Posterior vena cava (tissue), 2 donors: Measurements from ENCODE around the gene RNU1-3. TPM values are rescaled to one million over a fixed set of nuclear protein-coding genes. Genes with fewer than 3 reads are reported as not detected.
"Not testable (repeated sequence)": the region's sequence is repeated elsewhere in the genome, so short reads cannot be mapped to it uniquely, and the experiment has no call there.

Experiments
- DNase-seq: peaks from one replicate; pipeline ENCODE4 v3.0.0-alpha.2; 2020; ENCODE audit warnings: low spot score
- intact Hi-C, 2 donors: fragments of 100-400 bp; cut with DNase I; formaldehyde crosslinking; loops; one replicate each; pipeline versions ENCODE4 v1.14.1 to v1.14.2; 2022 to 2023
- total RNA-seq, 2 donors: library from RNA; stranded (reverse); fragmentation: NEBNext Ultra II Directional; extraction: Animal tissue kit (Norgen Biotek cat#: 25700); gene quantifications; one replicate each; pipeline ENCODE4 v1.2.1, GENCODE V29; 2021
- donor health status: DM: yes; HTN: yes; CAD: no.
- donor health status: DM: yes; HTN: yes; CAD: no.

RNU1-3 gene
- total RNA-seq, 2 donors from 2014 or later = 12,584 to 18,986 TPM

GRCh38 chr1:16628361-16629111 is 38.2 kb downstream of the RNU1-3 start:
- intact Hi-C loops = no loop called here
- peak; percentile 88 for DNase-seq

DNA sequence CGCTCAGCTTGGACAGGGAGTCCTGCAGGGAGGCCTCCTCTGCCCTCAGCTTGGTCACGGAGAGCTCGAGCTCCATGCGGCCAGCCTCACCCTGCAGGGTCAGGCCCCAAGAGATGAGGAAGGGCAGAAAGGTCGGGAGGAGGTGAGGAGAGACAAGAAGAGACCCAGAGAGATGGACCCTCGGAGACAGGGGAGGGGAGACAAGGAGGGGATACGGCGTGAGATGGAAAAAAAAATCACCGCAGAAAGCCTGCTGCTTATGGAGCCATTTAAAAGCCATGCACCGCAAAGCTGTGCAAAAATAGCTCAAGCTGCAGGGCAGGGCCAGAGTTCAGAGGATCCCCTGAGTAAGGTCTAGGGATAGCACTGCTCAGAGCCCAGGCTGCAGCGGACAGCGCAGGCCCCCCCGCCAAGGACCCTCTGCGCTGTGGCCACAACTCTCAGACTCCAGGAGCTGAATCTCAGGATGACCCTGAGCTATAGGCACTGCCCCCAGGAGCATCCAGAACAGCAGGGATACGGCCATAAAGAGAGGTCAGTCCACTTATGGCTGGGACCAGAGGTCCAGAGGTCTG is 40.3 kb downstream of the RNU1-3 start:
- intact Hi-C loops, DNase-seq: not testable (repeated sequence)

DNA sequence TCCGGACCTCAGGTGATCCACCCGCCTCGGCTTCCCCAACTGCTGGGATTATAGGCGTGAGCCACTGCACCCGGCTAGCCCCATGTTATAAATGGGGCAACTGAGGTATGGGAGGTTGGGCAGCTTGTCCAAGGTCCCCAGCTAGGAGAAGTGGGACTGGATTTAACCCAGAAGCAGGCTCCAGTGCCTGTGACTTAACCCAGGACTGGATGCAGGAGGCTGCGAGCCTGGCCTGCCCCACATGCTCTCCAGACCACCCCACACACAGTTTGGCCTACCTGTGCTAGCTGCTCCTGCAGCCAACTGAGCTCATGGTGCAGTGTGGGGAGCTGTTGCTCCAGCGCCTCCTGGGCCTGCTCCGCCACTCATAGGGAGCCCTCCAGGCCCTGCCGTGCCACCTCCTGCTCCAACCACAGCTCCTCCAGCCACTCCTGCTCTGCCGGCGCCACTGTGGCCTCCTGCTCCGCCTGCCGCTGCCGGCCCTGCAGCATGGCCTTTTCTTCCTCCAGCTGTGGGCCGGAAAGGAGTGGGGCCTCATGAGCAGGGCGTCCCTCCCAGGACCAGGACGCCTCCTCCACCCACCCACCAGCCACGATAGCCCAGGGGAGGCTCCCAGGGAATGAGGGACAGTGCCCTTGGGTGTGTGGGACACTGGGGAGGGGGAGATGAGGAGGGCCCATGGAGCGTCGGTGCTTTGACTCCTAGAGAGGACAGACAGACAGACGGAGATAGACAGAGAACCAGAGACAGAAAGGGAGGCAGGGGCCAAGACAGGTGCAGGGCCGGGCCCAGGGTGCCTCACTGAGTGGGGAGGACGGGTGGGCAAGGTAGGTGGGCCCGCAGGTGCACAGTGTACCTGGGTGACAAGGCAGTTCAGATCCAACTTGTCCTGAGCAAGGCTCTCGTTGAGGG is 41.0 kb downstream of the RNU1-3 start:
- peak; percentile 88 for DNase-seq
- intact Hi-C loops = no loop called here

DNA sequence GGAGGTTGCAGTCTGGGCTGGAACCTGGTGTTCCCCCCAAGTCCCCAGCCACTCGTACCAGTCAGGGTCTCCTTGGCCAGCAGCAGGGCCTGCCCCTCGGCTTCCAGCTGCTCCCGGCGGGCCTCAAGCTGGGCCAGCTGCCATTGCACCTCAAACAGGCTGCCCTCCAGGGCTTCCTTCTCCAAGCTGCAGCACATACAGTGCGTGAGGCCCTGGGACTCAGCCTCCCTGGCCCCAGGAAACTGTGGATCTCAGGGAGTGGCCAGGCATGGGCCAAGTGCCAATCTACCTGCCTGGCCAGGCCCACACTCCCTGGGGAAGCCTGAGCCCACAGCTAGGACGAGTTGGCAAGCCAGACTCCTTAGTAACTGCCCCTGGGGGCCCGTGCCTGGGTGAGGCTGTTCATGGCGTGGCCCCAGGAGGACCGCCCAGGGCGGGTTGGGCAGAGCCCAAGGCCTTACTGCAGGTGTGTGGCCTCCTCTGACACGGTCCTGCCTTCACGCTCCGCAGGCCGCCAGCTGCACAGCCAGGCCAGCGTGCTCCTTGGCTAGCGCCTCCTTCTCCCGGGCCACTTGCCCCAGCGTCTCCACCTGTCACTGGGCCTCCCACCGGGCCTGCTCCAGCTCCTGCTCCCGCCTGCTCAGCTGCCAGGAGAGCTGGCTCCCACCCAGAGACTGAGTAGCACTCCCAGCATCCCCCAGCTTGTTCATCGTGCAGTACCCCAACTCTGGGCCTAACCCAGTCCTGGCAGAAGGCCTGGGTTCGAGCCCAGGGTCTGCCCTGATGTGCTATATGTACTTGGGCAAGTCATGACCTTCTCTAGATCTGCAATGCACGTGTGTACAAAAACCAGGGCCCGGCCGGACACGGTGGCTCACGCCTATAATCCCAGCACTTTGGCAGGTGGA is 42.7 kb downstream of the RNU1-3 start:
- intact Hi-C loops = loop anchor here in 1 of 2 donors (2.0 kb wide), 1 partner anchor 325 kb away; no protein-coding TSS in a partner anchor
- DNase-seq = peak; percentile 89

DNA sequence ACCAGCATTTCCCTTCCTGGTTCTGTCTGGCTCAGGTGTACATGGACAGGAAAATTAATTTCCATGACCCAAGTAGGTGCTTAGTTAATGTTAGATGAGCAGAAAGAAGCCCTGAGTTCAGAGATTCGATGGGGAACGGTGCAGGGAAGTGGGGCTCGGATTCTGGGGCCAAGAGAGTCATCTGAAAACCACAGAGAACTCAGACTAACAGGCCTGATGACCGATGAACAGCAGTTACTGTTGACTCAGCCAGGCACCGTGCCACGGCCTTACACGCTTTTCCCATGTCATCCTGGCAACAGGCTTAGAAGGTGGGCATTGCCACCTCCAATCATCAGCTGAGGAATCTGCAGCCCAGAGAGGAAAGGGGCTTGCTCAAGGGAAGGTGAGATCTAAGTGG is 43.4 kb downstream of the RNU1-3 start:
- intact Hi-C loops = loop anchor here in 1 of 2 donors (2.0 kb wide), 1 partner anchor 325 kb away; no protein-coding TSS in a partner anchor
- DNase-seq = peak; percentile 90

DNA sequence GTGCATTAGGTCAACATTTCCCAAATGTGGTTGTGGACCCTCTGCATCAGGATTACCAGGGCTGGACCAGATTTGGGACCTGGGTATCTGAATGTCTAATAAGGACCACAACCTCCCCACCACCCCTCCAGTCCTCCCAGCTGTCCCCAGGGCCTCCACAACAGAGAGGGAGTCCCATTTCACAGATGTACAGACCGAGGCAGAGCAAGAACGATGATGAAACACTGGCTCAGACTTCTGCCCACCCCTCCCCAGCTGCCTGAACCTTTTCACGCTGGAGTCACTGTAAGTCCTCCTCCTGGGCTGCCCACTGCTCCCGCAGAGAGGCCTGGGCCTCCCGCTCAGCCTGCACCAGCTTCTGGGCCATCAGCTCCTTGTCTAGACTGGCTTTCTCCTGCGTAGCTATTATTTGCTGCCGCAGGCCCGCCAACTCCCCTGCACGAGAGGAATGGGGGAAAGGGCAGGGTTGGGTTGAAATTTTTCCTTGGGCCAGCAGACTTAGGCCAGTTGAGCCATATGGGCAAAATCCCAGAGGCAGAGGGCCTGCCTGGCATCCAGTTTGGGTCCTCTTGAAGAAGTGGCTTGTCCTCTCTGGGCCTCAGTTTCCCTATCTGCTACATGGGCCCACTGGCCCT is 45.0 kb downstream of the RNU1-3 start:
- DNase-seq = peak; percentile 86
- intact Hi-C loops = loop anchor here in 1 of 2 donors (2.0 kb wide), 1 partner anchor 327 kb away; no protein-coding TSS in a partner anchor

GRCh38 chr1:16621300-16621658 is 45.5 kb downstream of the RNU1-3 start:
- intact Hi-C loops = no loop called here
- DNase-seq = no peak

DNA sequence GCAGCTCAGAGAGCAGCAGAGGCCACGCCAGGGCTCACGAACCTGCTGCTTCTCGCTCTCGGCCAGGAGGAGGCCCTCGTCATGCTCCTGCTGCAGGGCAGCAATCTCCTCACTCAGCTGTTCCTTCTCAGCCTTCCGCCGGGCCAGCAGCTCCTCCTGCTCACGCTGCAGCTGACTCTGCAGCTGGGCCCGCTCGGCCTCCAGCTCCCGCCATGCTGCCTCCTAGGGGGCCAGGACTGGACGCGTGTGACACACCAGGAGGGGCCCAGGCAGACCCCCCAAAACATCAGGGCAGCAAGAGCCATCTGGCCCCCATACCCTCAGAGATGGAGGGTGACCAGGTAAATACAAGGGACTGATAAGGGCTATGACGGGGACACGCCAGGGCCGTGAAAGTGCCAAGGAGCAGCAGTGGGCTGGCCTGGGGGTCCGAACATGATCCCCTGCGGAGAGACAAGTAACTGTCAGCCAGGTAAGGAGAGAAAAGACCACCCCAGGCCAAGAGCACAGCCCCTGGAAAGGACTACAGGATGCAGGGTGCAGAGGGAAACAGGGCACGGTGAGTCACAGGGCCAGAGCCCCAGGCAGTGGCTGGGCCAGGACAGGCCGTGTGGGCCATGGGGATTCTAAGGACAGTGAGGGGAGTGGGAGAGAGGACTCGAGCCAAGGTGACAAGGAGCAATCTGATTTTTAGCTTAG is 46.8 kb downstream of the RNU1-3 start:
- intact Hi-C loops = not testable (repeated sequence)
- peak; percentile 90 for DNase-seq

DNA sequence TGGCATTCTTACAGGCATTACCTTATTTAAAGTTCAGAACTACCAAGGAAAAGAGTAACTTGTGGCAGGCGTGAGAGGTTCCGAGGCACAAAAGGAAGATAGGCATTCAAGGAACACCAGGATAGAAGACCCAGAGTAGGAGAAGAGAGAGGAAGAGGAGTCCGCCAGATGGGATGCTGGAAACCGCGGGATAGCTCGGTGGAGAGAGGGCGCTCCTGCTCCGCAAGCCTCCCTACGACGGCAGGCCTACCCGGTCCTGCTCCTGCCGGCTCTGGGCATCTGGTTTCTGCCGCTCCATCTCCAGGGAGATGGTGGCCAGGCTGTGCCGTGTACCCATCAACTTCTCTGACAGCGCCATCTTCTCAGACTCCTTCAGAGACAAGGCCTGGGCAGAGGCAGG is 48.0 kb downstream of the RNU1-3 start:
- DNase-seq = peak; percentile 89
- intact Hi-C loops = no loop called here

GRCh38 chr1:16617778-16618580 is 48.8 kb downstream of the RNU1-3 start:
- intact Hi-C loops = no loop called here
- no peak for DNase-seq

GRCh38 chr1:16617114-16617631 is 49.6 kb downstream of the RNU1-3 start:
- intact Hi-C loops = no loop called here
- DNase-seq = peak; percentile 87

Other genes with a start within 250 kb of the RNU1-3 start
- not detected for gene SPATA21, start 229.5 kb downstream of the RNU1-3 start, total RNA-seq
- 10 to 100 TPM; 30.5 to 42.9 TPM for gene NECAP2, start 226.2 kb downstream of the RNU1-3 start, total RNA-seq
- gene RNU1-1, start 152.7 kb downstream of the RNU1-3 start, total RNA-seq = over 10,000 TPM; 12,584 to 18,986 TPM
- 10 to 100 TPM; 28.9 to 63.0 TPM for gene NBPF1, start 53.4 kb downstream of the RNU1-3 start, total RNA-seq
- over 10,000 TPM; 12,584 to 18,986 TPM for gene RNU1-4, start 73.6 kb upstream of the RNU1-3 start, total RNA-seq
- gene RNU1-2, start 229.0 kb upstream of the RNU1-3 start, total RNA-seq = over 10,000 TPM; 12,584 to 18,986 TPM